HG03066 (cell line): ENCODE measurements around the gene CACTIN.

Experiments used
- ATAC-seq: cut with Tn5 transposase; IDR thresholded peaks from one replicate; pipeline ENCODE4 v1.9.1; 2021; ENCODE audit warnings: low read depth; ENCODE audit not compliant: unreplicated experiment

CACTIN gene

DNA sequence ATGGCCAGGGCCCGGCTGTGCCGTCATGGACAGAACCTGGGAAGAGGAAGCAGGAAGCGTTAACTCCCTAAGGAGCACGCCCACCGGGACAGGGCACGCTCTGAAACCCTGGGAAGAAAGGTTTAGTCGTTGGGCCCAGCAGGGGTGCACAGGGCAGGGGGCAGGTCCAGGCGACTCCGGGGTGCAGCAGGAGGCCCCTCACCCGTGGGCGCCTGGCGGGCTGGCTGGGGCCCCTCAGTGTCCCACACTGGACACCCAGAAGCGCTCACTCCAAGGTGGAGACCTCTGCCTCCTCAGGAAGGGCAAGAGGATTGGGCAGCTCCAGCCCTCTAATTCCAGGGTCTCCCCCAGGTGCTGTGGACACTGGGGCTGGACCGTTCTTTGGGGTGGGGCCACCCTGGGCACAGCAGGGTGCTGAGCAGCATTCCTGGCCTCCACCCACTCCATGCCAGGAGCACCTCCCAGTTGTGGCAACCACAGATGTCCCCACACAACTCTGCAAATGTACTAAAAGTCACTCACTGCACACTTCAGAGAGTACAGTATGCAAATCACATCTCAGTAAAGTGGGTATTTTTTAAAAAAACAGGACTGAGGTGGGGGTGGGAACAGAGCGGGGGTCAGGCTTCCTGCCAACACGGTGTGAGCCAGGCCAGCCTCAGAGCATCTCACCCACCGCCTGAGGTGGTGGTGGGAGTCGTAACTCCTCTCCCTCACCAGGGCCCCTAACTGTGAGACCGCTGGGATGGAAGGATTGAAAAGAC is 38.5 kb upstream of the CACTIN start:
- no peak for ATAC-seq

DNA sequence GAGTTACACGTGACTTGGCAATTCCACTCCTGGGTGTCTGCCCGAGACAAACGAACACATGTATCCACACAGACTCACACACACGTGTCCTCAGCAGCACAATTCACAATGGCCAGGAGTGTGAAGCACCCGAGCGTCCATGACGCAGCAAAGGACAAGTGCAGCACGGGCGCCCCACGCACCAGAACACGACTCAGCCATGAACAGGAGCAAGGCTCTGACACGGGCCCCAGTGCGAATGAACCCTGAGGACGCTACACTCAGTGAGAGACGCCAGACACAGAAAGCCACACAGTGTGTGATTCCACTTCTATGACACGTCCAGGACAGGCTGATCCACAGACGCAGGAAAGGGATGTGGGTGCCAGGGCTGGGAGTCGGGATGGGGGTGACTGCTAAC is 37.2 kb upstream of the CACTIN start:
- no peak for ATAC-seq

DNA sequence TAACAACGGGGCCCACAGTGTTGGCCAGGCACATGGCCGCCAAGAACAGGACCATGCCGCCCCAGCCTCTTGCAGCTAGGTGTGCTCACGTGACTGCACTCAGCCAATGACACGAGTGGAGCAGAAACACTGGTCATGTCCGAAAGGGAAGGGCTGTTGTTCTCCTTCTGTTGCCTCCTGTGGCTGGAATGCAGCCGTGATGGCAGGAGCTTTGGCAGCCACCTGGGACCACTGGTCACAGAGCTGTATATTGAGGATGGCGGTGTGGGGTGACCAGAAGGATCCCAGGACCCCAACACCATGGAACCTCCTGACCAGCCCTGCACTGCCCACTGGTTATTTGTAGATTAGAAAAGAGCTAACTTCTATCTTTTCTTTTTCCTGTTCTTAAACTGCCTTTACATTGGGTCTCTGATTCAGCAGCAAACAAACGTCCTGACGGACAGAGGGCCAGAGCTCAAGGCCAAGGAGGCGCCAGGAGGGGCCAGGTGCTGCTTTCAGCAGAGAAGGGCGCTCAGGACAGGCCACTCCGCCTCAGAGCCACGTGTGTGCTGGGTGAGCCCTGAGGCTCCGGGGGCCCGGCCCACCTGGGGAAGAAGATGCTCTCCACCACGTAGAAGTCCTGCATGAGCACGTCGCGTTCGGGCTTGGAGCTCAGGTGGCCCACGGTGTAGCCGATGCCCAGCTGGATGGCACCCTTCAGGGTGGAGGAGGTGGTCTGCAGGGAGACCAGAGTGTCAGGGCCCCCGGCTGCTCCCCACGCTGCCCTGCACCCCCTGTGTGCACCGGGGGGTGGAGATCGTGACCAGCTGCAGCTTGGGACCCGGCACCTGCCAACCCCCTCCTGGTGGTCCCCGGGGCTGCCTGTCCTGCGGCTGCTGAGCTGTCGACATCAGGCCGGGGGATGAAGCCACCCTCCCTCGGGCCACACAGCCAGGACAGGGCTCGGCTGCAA is 35.0 kb upstream of the CACTIN start:
- no peak for ATAC-seq

DNA sequence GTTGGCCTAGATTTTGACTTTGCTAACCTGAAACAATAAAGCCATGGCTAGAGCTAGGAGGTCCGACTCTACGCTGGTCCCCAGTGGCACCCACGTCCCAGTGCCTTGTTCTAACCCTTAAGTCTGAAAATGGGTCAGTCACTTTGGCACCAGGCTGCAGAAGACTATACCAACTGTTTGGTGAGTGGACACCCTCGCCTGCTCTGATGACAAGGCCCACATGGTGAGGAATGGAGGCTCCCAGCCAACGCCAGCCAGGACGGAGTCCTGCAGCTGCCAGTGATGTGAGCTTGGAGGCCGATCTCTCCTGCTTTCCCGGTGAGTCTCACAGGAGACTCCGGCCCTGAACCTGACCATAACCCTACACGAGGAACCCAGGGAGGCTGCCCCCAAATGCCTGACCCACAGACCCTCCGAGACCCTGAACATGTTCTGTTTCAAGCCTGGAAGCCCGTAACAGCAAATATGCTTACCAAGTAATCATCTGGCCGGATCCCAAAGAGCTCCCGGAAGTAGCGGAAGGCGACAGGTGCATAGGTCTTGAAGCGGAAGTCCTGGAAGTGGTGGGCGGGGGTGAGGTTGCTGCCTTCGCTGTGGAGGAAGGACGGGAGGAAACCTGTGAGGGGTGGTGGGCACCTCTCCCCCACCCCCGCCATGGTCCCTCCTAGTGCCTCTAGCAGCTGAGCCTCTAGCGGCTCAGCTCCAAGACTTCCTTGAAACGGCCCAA is 34.1 kb upstream of the CACTIN start:
- no peak for ATAC-seq

DNA sequence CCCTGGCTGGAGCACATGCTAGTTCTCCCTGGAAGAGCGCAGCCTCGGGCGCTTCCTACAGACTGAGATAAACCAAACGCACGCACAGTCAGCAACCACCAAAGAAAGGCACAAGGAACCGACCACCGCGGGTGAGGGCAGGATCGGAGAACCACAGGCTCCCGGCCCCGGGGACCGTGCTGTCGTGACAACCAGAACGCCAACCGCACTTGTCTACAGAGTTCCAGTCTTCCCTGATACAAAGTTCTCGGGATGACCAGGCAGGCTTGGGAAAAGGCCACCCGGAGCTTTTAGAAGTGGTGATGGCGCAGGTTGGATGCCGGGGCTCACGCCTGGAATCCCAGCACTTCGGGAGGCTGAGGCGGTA is 33.1 kb upstream of the CACTIN start:
- no peak for ATAC-seq

DNA sequence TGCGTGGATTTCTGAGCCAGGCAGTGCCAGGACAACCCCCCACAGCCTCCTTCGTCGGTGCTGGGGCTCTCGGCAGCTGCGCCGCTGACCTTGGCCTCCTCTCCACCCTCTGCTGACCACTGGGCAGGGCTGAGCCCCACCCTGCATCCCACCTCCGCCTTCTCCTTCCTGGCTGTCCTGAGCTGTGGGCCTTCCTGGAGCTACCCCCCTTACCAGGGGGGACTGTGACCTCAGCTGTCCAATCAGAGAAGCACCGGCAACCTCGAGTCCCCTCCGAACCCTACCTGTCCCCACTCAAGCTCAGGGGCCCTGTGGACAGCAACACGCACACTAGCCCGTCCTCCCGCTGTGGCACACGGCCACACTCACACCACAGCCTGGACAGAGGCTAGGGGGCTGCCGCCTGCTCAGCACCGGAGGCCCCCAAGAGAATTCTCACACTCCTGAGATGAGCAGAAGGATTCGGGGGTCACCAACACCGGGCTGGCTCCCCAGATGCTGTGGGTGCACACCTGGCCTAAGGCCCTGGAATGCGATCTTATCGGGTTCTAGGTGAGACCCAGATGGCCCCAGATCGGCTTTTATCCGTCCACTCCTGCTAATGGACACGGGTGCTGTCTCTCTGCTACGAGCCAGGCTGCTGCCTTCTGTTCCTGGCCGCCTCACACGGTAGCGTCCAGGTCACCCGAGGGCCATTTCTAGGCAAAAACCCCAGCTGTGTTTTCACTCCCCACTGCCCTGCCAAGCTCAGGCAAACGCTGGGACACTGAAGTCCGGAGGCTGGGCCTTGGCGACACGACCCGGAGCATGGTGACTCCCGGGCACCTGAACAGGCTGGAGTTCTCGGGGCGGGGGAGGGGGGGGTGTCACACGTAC is 32.5 kb upstream of the CACTIN start:
- no peak for ATAC-seq

DNA sequence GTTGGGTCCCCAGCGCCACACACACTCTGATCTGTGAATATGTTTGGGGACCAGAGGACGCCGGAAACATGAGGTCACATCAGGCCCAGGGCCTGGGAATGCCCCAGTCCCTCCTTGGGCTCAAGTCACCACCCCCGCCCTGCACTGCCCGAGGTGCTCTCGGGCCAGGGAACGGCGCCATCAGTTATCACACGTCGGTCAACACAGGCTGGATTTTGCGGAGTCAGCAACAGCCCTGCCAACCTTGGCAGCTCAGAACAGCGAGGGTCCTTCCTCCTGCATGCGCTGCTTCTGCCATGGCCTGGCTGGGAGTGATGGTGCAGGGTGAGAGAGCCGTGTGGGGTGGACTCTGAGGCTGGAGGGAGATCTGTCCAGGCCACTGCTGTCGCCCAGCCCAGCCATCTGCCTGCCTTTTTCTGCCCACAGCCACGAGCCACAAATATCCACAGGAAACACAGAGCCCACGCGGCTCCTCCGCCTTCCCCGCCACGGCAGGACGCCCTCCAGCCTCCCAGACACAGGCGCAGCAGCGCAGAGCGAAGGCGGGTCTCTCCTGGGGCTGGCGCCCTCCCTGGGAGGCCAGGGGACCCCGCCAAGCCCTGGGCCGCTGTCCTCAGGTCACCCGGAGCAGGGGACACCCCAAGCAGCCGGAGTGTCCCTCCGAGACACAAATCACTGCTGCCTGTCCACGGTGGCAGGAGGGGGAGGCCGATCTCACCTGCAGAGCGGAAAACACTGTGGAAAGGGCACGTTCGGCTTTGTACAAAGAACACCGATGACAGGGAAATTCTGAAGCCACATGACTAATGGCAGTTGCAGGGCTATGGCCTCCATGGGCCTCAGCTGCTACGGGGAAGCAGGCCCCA is 31.6 kb upstream of the CACTIN start:
- no peak for ATAC-seq

DNA sequence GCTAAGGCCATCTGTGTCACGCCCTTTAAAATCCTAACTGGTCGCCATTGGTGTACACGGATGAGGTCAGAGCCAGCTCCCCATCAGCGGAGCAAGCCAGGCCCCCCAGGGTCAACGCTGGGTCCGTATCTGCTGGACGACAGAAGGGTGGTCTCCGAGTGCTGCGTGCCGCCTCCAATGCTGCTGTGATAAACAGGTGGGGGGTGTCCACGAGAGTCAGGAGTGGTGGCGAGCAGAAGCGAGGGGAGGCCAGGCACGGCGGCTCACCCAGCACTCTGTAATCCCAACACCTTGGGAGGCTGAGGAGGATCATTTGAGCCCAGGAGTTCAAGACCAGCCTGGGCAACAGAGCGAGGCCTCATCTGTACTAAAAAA is 30.8 kb upstream of the CACTIN start:
- no peak for ATAC-seq

DNA sequence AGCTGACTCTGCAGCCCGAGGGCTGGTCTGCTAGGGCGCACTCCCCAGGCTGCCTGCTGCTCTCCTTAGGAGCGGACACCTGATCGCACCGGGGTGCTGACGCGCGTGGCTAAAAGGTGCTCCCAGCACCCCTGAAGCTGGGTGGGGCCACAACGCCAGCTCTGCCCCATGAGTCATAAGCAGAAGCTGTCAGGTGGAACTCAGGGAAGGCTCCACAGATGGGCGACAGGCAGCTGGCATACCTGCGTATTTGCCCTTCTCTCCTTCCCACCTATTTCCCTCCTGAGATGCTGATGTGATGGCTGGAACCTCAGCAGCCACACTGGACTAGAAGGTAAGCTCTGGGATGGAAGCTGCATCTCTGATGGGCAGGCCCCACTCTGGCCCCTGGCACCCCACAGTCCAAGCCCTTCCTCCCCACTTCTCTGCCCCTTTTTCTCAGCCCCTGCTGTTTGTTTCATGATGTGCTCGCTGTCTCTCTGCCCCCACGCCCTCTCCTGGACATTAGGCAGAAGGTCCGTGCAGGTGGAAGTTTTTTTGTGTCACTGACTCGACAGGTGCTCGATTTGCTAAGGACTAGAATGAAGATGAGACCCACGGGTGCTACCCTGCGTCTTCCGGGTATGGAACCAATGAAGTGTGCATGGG is 30.3 kb upstream of the CACTIN start:
- ATAC-seq, result no peak

DNA sequence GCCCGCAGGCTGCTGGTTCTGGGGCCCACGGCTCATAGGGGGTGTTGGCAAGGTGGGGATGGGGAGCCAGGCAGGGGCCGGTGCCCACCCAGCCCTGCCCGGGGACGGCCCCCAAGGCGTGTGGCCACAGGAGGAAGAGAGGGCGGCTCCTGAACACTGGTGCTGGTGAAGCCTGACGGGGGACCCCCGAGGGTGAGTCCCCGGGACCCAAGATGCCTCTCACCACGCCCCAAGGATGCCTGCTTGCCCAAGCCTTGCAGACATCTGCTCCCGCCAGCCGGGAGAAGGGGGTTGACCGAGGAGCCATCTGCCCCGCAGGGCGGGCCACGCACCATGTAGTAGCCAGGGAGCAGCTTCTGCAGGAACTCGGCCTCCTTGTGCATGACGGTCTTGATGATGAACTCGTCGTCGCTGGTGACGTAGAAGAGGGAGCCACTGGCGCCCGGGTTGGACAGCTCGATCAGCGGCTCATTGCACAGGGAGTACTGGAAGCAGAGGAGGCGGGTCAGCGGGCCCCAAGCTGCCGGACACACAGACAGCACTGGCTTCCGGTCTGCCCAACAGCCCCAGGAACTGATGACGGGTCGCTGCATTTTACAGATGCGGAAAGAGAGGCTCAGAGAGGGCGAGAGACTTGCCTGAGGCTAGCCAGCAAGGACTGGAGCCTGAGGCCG is 29.6 kb upstream of the CACTIN start:
- no peak for ATAC-seq

DNA sequence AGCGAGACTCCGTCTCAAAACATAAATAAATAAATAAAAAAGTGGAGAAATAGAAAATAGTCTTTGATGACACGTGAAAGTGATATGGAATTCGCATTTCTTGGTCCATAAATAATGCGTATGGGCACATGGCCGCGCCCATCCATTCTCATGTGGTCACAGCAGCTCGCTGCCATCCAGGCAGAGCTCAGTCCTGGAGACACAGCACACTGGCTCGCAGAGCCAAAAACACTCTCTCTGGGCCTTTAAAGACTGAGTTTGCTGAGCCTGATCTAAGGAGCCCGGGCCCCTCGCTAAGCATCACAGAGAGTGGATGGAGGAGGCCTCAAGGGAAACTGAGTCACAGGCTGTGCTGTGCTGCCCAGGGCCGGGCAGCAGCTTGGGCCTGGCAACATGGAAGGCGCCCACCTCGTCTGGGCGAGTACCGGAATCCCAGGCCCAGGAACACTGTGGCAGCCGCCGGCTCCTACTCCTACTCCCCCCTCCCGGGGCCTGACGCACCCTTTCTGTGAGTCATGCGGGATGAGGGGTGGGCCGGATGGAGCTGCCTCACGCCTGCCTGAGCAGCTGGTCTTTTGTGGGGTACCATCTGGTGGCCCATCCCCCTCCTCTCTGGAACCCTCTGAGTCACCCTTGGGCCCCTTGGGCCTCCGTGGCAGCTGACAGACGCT is 28.9 kb upstream of the CACTIN start:
- ATAC-seq, result no peak

DNA sequence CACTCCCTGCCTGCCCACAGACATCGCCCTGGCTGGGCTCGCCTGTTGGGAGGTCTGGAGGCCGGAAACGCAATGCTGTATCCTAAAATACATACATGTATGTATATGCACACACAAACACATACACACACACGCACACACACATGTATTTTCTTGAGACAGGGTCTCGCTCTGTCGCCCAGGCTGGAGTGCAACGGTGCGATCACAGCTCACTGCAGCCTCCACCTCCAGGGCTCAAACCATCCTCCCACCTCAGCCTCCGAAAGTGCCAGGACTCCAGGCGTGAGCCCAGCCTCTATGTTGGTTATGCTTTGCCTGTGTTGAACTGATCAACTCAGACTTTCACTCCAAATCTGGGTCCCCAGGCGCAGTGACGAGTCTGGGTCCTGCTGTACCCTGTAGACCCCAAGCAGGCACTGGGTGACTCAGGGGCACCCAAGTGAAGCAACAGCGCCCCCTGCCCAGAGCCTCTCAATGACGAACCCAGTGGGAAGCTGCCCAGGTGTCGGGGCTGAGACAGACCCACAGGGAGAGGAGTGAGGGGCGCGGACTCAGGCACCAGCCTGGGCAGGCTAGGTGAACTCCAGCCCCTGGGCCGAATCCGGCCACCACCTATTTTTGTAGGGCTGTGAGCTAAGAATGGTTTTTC is 27.4 kb upstream of the CACTIN start:
- no peak for ATAC-seq

DNA sequence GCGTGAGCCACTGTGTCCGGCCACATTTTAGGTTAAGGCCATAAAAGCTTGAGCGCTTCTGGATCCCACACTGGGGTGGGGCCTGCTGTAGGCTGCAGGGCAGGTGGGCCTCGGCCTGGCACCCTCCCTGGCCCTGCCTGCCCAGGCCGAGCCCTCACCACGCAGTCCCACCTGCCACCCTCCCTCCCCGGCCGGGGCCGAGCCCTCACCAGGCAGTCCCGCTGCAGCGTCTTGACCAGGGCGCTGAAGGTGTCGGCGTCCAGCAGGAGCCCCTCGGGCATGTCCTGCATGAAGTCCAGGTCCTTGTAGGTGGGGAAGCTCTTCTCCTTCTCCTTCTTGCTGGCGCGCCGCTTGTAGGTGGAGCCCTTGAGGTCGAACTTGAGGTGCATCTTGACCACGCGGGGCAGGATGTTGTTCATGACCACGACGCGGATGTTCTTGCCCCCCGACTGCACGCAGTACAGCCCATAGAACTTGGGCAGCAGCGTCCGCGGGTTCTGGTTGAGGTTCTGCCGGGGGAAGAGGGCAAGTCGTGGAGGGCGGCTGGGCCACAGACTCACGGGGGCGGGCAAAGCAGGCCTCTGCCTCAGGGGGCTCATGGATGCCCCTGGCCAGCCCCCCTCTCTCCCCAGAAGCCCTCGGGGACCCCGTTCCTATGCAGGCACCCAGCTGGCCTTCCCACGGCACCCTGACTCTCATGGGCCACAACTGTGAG is 26.6 kb upstream of the CACTIN start:
- ATAC-seq, result no peak

DNA sequence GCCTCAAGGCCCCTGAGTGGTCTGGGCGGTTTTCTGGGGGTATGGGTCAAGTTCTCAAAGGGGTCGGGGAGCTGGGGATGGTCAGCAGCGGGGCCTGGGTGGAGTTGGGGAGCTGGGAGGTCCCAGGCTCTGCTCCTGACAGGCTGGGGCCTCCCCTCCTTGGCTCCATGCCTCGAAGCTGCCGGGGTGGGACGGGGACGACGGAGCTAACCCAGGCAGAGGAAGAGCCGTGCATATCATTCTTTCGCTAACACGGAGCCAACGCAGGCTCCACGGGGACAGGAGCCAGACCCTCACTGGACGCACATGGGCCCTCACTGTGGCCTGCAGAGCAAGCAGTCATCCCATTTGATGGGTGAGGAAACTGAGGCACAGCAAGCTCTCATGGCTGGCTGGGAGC is 25.8 kb upstream of the CACTIN start:
- no peak for ATAC-seq

DNA sequence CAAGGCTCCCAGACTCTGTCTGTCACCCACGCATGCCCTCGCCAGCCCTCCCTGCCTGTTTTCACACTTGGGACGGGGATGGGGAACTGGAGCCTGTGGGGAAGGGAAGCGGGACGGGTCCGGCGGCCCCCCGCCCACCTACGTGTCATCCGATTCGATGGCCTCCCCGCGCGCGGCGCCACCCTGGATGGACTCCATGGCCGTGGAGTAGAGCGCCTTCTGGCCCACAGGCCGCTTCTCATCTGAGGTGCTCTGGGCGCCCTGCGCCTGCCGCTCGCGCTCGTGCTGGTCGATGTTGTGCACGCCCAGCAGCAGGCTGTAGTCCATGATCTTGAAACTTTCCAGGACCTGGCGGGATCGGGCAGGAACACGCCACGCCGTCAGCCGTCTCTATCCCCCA is 25.1 kb upstream of the CACTIN start:
- no peak for ATAC-seq

DNA sequence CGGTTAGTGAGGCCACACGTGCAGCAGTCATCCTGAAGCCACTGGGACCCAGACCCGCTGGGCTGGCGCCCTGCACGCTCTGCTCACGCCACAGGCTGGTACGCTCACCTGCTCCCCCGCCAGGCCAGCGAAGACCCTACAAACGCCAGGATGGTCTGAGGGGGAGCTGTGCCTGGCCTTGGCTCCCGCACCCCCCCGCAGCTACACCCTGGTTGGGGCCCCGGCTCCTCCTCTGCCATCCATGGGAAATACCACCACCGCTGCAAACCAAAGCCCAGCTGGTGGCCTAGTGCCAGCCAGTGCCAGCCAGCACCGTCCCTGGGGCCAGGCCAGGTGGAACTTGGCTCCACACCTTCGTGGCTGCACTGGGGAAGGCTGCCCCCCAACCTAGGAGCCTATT is 23.3 kb upstream of the CACTIN start:
- no peak for ATAC-seq
